ENCODE measurements around the gene SERPIND1. TPM values are rescaled to one million over a fixed set of nuclear protein-coding genes. Genes with fewer than 3 reads are reported as not detected.
"Not testable (repeated sequence)": the region's sequence is repeated elsewhere in the genome, so short reads cannot be mapped to it uniquely, and the experiment has no call there.

The SERPIND1 gene
- total RNA-seq, 1 experiment from 2014 or later, result 1.3 TPM

DNA sequence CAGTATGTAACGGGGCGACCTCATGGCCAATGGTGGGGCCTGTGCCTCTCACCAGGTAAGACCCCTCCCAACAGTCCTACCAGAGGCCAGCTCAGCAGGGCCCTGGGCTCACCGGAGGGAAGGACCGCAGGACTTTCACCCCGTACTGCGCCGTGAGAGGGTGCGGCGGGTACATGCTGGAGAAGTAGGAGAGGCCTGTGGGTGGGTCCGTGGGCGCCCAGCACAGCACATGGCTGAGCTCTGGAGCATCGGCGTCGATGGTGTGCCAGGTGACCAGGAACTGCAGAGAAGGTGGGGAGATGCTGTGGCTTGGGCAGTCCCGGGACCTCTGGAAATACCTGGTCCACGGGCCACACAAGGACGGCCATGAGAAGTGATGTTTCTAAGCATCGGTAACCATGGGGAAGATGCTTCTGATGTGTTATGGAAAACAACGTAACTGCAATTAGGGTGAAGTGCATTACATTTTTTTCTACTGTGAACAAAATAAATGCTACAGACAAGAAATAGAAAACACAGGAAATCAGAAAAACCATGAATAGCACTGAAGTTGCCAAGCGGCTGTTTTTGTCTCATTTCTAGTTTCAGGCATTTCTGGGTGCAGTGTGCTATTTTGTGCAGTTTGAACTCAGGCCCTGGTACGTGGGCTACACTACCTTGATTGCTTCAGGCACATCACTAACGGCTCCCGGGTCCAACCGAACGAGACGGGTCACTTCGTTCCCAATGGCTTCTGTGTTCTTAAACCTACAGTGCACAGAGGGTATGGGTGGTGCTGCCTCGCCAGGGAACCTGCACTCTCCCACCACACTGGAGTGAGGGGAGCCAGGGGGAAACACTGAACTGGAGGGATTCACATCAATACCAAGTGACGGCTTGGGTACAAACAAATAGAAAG lies 46.5 kb upstream of the SERPIND1 start:
- no peak for DNase-seq
- no peaks in the 10 kb centered on the region for H3K27me3 Mint-ChIP-seq (ENCODE audit: insufficient read depth, unreplicated experiment)
- no peaks in the 10 kb centered on the region for H3K4me1 Mint-ChIP-seq (ENCODE audit: low read depth, unreplicated experiment)
- H3K9me3 Mint-ChIP-seq (ENCODE audit: unreplicated experiment), result no peaks in the 10 kb centered on the region
- ChIA-PET POLR2A (no interaction called here), CTCF (no interaction called here)
- Histone ChIP-seq H3K27me3 (replicated peaks; ENCODE audit: control insufficient read depth, insufficient read depth, low read length) (no peaks in the 10 kb centered on the region), H3K4me3 (ENCODE audit: low read depth, low read length) (no peak overlapping the region), H3K4me1 (no peaks in the 10 kb centered on the region), H3K36me3 (ENCODE audit: control insufficient read depth, insufficient read depth, low read length) (peaks cover 2% of the 10 kb centered on the region; the same call in 1 of the 2 replicates), H3K9me3 (no peaks in the 10 kb centered on the region)
- no peak overlapping the region for H3K27ac Mint-ChIP-seq (ENCODE audit: unreplicated experiment)
- TF ChIP-seq, protein P1, sequence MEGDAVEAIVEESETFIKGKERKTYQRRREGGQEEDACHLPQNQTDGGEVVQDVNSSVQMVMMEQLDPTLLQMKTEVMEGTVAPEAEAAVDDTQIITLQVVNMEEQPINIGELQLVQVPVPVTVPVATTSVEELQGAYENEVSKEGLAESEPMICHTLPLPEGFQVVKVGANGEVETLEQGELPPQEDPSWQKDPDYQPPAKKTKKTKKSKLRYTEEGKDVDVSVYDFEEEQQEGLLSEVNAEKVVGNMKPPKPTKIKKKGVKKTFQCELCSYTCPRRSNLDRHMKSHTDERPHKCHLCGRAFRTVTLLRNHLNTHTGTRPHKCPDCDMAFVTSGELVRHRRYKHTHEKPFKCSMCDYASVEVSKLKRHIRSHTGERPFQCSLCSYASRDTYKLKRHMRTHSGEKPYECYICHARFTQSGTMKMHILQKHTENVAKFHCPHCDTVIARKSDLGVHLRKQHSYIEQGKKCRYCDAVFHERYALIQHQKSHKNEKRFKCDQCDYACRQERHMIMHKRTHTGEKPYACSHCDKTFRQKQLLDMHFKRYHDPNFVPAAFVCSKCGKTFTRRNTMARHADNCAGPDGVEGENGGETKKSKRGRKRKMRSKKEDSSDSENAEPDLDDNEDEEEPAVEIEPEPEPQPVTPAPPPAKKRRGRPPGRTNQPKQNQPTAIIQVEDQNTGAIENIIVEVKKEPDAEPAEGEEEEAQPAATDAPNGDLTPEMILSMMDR (IDR thresholded peaks at IDR 0.05; ENCODE audit: insufficient read depth in 1 of 2, low read depth in 1 of 2, low read length in 1 of 2, severe bottlenecking in 1 of 2, unreplicated experiment in 1 of 2), result no peak
- peaks cover 16% of the 10 kb centered on the region for H3K36me3 Mint-ChIP-seq (ENCODE audit: insufficient read depth, unreplicated experiment)
- intact Hi-C loops (cut with micrococcal nuclease; ENCODE audit: unreplicated experiment), result no loop called here
- H3K4me3 Mint-ChIP-seq (ENCODE audit: unreplicated experiment), result no peak overlapping the region
- no TSS peak for BruUV-seq (replicated peaks)

DNA sequence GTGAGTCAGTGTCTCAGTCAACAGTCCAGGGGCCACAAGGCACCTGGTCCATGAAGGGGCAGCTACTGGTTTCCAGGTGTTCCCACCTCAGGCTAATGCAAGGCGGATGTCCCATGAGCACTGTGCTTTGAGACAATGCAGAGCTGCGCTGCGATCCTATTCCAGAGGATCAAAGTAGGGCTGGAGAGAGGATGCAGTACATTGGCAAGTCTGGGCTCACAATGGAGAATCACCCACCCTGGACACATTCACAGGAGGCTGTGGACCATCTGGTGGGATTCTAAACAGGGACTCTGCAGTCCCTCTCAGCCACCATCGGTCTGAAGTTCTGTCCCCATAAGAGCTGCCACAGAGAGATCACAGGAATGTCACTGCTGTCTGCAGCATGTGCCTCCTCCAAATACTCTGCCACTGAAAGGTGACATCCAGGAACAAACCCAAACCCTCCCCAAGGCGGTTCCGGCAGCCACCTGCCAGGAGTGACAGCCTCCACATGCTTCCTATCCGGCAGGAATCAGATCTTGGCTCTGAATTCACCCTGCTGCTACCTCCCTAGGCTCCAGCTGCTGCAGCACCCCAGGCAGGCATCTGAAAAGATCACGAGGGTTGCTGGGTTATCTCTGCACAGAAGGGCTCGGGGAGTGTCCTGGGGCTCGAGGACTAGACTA lies 45.3 kb upstream of the SERPIND1 start:
- H3K9me3 Mint-ChIP-seq (ENCODE audit: unreplicated experiment), result no peaks in the 10 kb centered on the region
- Histone ChIP-seq H3K27me3 (replicated peaks; ENCODE audit: control insufficient read depth, insufficient read depth, low read length) (no peaks in the 10 kb centered on the region), H3K4me1 (no peaks in the 10 kb centered on the region), H3K36me3 (ENCODE audit: control insufficient read depth, insufficient read depth, low read length) (peaks cover 2% of the 10 kb centered on the region; the same call in 1 of the 2 replicates), H3K9me3 (no peaks in the 10 kb centered on the region), H3K4me3 (ENCODE audit: low read depth, low read length) (no peak overlapping the region)
- ChIA-PET POLR2A (no interaction called here), CTCF (no interaction called here)
- H3K4me3 Mint-ChIP-seq (ENCODE audit: unreplicated experiment), result no peak overlapping the region
- H3K27me3 Mint-ChIP-seq (ENCODE audit: insufficient read depth, unreplicated experiment), result no peaks in the 10 kb centered on the region
- H3K36me3 Mint-ChIP-seq (ENCODE audit: insufficient read depth, unreplicated experiment), result peaks cover 16% of the 10 kb centered on the region
- no peak for DNase-seq
- TF ChIP-seq, protein P1 (IDR thresholded peaks at IDR 0.05; ENCODE audit: insufficient read depth in 1 of 2, low read depth in 1 of 2, low read length in 1 of 2, severe bottlenecking in 1 of 2, unreplicated experiment in 1 of 2), result no peak
- intact Hi-C loops (cut with micrococcal nuclease; ENCODE audit: unreplicated experiment), result no loop called here
- no TSS peak for BruUV-seq (replicated peaks)
- H3K4me1 Mint-ChIP-seq (ENCODE audit: low read depth, unreplicated experiment), result no peaks in the 10 kb centered on the region
- H3K27ac Mint-ChIP-seq (ENCODE audit: unreplicated experiment), result no peak overlapping the region

DNA sequence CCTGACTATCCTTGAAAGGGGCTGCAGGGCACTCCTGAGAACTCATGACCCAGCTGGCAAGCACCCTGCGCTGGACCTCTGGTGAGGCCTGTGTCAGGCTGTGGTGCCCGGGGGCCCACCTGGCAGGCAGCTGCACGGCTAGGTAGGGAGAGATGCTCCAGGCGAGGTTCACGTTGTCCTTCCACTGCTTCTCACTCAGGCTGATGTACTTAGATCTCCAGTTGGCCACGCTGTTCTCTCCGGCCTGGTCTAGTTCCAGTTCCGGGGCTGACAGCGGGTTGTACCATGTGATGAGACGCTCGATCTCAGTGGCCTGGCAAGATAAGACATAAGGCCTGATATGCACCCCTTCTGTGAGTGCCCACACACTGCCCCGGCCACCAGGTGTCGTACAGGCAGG lies 44.7 kb upstream of the SERPIND1 start:
- intact Hi-C loops (cut with micrococcal nuclease; ENCODE audit: unreplicated experiment), result no loop called here
- H3K27ac Mint-ChIP-seq (ENCODE audit: unreplicated experiment), result no peak overlapping the region
- ChIA-PET POLR2A (no interaction called here), CTCF (no interaction called here)
- H3K9me3 Mint-ChIP-seq (ENCODE audit: unreplicated experiment), result no peaks in the 10 kb centered on the region
- no peaks in the 10 kb centered on the region for H3K4me1 Mint-ChIP-seq (ENCODE audit: low read depth, unreplicated experiment)
- no TSS peak for BruUV-seq (replicated peaks)
- Histone ChIP-seq H3K36me3 (ENCODE audit: control insufficient read depth, insufficient read depth, low read length) (peaks cover 2% of the 10 kb centered on the region; the same call in 1 of the 2 replicates), H3K4me3 (ENCODE audit: low read depth, low read length) (no peak overlapping the region), H3K4me1 (no peaks in the 10 kb centered on the region), H3K9me3 (no peaks in the 10 kb centered on the region), H3K27me3 (replicated peaks; ENCODE audit: control insufficient read depth, insufficient read depth, low read length) (no peaks in the 10 kb centered on the region)
- H3K36me3 Mint-ChIP-seq (ENCODE audit: insufficient read depth, unreplicated experiment), result peaks cover 16% of the 10 kb centered on the region
- no peak overlapping the region for H3K4me3 Mint-ChIP-seq (ENCODE audit: unreplicated experiment)
- H3K27me3 Mint-ChIP-seq (ENCODE audit: insufficient read depth, unreplicated experiment), result no peaks in the 10 kb centered on the region
- TF ChIP-seq, protein P1 (IDR thresholded peaks at IDR 0.05; ENCODE audit: insufficient read depth in 1 of 2, low read depth in 1 of 2, low read length in 1 of 2, severe bottlenecking in 1 of 2, unreplicated experiment in 1 of 2), result no peak
- no peak for DNase-seq

DNA sequence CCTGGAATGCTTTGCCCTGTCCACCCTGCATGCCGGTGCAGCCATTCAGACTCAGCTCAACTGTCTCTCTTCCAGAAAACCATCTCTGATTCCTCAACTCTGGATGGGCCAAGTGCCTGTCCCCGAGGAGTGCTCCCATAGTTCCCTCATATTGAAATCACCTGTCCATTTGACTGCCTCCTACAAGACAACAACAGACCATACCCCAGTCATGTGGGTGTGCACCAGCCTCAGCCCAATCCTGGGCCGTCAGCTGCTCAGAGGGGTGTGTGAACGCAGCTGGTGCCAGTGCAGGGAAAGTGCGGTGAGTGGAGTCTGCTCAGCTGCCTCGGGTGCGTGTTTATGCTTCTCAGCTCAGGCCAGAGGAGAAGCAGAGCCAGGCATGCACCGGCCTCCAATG lies 41.5 kb upstream of the SERPIND1 start:
- H3K9me3 Mint-ChIP-seq (ENCODE audit: unreplicated experiment); H3K36me3 ChIP-seq (ENCODE audit: control insufficient read depth, insufficient read depth, low read length); H3K4me1 ChIP-seq; BruUV-seq (replicated peaks); H3K4me3 Mint-ChIP-seq (ENCODE audit: unreplicated experiment); H3K27me3 Mint-ChIP-seq (ENCODE audit: insufficient read depth, unreplicated experiment); CTCF ChIA-PET; DNase-seq; H3K4me3 ChIP-seq (ENCODE audit: low read depth, low read length); H3K4me1 Mint-ChIP-seq (ENCODE audit: low read depth, unreplicated experiment); intact Hi-C loops (cut with micrococcal nuclease; ENCODE audit: unreplicated experiment); H3K36me3 Mint-ChIP-seq (ENCODE audit: insufficient read depth, unreplicated experiment); H3K27me3 ChIP-seq (replicated peaks; ENCODE audit: control insufficient read depth, insufficient read depth, low read length); H3K9me3 ChIP-seq; H3K27ac Mint-ChIP-seq (ENCODE audit: unreplicated experiment); POLR2A ChIA-PET: not testable (repeated sequence)
